Right forelimb (tissue), 1 donor: ENCODE results near the gene BEAN1.

Experiments used
- DNase-seq: peaks from one replicate; pipeline ENCODE4 v3.0.0-alpha.2; 2018

BEAN1 gene

GRCh38 chr16:66427036-66427860 lies at the start of gene BEAN1:
TSS of gene BEAN1 (plus strand) at chr16:66427295. CDS start at chr16:66437677, 10,382 bp downstream.
- no peak for DNase-seq

DNA sequence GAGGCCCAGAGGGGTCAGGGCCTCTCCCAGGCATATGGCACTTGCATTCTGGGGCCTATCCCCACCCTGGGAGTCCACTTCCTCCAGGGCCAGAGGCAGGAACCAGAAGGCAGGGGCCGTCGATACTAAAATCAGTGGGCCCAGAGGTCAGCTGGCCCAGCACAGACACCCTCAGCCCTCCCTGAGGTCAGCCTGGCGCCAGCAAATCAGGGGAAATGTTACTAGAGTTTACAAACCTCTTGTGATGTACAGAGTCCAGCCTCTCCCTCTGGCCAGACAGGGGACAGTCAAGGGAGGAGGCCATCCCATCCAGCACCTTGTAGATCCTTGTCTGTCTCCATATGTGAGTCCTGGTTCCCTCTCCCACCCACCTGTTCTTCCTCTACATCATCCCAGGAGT lies 49.8 kb upstream of the BEAN1 start:
- DNase-seq: peak; percentile 40

DNA sequence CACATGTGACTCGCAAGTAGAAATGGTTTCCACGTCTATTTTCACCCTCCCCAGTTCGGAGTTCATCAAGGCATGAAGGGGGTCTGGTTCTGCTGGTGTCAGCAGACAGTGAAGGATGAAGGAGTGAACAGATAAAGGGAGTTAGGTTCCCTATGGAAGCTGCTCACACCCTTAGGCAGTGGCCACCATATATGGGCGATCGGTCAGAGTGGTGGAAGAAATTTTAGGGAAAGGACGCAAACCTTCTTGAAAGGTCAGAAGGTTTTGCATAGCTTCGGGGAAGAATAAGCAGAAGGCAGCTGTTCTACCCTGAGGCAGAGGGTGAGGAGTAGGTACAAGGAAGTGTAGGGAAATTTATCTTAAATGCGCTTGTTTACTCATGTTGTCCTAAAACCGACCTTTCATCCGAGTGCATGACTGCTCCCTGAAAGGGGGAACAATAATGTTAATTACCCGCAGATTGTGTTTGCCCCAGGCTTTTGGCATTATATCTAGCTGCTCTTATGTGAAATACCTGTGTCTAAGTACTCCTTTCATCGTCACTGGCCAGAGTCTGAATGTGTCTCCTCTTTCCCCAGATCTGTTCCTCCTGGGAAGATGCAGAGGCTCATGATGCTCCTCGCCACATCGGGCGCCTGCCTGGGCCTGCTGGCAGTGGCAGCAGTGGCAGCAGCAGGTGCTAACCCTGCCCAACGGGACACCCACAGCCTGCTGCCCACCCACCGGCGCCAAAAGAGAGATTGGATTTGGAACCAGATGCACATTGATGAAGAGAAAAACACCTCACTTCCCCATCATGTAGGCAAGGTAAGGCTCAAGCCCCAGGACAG lies 48.1 kb upstream of the BEAN1 start:
- DNase-seq: peak; percentile 21

GRCh38 chr16:66379571-66379941 lies 47.5 kb upstream of the BEAN1 start:
- no peak for DNase-seq

GRCh38 chr16:66380421-66380820 lies 46.7 kb upstream of the BEAN1 start:
- DNase-seq: peak; percentile 18

DNA sequence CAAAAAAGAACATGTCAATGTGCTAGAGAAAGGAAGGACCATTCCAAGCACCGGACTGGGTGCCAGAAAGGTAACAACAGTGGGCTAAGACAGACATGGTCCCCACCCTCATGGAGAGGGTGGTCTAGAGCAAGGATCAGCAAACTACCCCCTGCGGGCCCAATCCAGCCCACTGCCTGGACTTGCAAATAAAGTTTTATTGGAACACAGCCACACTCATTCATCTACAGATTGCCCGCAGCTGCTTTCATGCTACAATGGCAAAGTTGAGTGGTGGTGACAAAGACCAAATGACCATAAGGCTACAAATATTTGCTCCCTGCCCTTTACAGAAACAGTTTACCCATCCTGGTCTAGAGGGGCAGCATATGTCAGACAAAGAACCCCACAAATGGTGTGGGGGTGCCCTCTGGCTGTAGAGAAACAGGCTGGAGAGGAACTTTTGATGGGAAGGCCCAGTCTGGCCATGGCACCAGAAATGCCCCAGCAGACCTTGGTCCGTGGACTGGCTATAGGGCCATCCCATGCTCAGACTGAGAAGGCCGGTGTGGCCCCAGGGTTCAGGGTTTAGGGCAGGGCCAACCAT lies 45.4 kb upstream of the BEAN1 start:
- DNase-seq: peak; percentile 20

GRCh38 chr16:66382171-66382965 lies 44.7 kb upstream of the BEAN1 start:
- peak; percentile 40 for DNase-seq

DNA sequence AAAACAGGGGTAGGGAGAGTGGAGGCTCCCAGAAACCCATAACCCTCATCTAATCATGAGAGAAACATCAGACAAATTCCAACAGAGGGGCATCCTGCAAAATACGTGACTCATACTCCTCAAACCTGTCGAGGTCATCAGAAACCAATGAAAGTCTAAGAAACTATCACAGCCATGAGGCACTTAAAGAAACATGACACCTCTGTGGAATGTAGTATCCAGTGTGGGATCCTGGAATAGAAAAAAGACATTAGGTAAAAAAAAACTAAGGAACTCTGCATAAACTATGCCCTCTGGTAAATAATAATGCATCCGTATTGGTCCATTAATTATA lies 44.2 kb upstream of the BEAN1 start:
- DNase-seq: no peak

- peak; percentile 36 for DNase-seq
These were observed 43.5 kb upstream of the BEAN1 start for GRCh38 chr16:66383551-66383950.

DNA sequence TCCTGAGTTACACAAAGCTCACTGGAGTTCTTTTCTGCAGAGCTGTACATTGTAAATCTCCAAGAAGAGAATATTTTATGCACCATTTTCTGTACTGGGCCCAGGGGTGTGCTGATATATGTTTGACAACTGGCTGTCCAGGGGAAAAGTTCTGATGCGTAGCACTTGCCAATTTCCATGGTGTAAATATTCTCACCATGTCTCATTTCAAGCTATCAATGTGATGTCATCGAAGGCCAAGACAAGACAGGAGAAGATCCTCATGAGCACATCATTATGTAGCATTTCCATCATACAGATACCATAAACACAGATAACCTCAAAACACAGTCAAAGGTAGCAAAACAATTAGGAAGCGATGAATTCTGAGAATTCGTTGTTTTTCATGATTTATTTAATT lies 41.7 kb upstream of the BEAN1 start:
- DNase-seq: no peak

- peak; percentile 19 for DNase-seq
These were observed 40.2 kb upstream of the BEAN1 start for GRCh38 chr16:66386629-66387622.

GRCh38 chr16:66387817-66388332 lies 39.2 kb upstream of the BEAN1 start:
- DNase-seq: peak; percentile 16

DNA sequence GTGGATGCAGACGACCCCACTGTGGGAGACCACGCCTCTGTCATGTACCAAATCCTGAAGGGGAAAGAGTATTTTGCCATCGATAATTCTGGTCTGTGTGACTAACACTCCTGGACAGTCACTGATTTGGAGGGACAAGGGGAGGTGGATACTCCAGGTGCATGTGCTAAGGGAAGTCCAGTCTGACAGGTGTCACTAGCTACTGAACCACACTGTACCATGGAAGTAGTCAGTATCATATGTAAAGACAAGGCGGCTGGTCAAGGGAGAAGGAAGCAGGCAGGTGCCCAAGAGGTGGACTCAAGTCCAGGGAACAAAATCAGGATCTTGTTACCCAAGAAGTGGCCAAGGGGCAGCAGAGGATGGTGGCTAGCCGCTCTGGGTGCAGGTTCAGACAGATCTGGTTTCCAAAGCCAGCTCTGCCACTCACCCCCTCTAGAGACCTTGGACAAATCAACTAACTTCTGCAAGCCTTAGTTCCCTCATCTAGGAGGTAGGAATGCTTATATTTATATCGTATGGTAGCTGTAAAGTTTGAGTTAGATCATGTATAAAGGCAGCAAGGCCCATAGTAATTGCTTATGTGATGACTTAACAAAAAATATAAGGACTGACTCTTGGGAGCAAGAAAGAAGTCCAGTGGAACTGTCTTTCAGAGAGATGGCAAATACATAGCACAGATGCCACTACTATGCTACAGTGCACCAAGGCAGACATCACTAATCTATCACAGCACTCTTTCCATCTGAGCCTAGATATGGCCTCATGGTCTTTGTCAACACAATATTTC lies 38.5 kb upstream of the BEAN1 start:
- no peak for DNase-seq

- no peak for DNase-seq
These were observed 37.6 kb upstream of the BEAN1 start for GRCh38 chr16:66389256-66390176.

- DNase-seq: no peak
These were observed 36.6 kb upstream of the BEAN1 start for GRCh38 chr16:66390346-66391108.

GRCh38 chr16:66391726-66392670 lies 35.1 kb upstream of the BEAN1 start:
- no peak for DNase-seq

GRCh38 chr16:66395806-66396555 lies 31.1 kb upstream of the BEAN1 start:
- DNase-seq: no peak
